Stimulated activated CD4-positive, alpha-beta T cell treated with anti-CD3 and anti-CD28 coated beads, Interleukin-2, amount 100 ng/mL, for 4 hours (primary cell): ENCODE measurements around the gene RANGAP1.
A peak's percentile ranks its signal among the peaks of the same experiment; 100 is the strongest.

Experiments used
- DNase-seq: peaks from one replicate; pipeline ENCODE4 v3.0.0-alpha.2; 2020; ENCODE audit warnings: low read depth

RANGAP1 gene

GRCh38 chr22:41197038-41197972, 88.7 kb downstream of the RANGAP1 start:
- DNase-seq: peak; percentile 75
